ENCODE results near the gene GZMH.

DNA sequence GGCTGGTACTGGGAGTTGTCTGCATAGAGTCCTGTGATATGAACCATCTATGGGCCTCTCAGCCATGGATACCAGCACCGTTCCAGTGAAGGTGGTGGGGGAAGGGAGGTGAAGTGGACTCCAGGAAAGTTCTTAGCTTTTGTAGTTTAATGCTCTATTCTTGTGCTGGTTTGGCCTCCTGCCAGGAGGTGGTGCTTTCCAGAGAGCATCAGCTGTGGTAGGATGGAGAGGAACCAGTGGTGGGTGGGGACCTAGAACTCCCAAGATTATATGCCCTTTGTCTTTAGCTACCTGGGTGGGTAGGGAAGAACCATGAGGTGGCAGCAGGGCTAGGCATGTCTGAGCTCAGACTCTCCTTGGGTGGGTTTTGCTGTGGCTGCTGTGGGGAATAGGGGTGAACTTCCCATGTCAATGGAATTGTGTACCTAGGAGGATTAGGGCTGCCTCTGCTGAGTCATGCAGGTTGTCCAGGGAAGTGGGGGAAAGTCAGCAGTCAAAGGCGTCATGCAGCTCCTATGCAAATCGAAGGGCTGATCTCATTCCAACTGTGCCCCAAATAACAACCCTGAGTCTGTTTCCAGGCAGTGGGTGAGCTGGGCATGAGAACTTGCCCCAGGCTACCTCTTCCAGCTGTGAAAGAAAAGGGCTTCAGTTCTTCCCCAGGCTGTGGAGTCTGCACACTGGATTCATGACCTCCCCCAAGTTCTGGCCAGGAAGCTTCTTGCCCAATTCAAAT is 14.2 kb downstream of the GZMH start:
- TF ChIP-seq, protein P1, sequence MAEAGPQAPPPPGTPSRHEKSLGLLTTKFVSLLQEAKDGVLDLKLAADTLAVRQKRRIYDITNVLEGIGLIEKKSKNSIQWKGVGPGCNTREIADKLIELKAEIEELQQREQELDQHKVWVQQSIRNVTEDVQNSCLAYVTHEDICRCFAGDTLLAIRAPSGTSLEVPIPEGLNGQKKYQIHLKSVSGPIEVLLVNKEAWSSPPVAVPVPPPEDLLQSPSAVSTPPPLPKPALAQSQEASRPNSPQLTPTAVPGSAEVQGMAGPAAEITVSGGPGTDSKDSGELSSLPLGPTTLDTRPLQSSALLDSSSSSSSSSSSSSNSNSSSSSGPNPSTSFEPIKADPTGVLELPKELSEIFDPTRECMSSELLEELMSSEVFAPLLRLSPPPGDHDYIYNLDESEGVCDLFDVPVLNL (CRISPR knock-in tag; IDR thresholded peaks at IDR 0.05; ENCODE audit: borderline replicate concordance, low read depth), result no peak
- TF ChIP-seq, protein P2, sequence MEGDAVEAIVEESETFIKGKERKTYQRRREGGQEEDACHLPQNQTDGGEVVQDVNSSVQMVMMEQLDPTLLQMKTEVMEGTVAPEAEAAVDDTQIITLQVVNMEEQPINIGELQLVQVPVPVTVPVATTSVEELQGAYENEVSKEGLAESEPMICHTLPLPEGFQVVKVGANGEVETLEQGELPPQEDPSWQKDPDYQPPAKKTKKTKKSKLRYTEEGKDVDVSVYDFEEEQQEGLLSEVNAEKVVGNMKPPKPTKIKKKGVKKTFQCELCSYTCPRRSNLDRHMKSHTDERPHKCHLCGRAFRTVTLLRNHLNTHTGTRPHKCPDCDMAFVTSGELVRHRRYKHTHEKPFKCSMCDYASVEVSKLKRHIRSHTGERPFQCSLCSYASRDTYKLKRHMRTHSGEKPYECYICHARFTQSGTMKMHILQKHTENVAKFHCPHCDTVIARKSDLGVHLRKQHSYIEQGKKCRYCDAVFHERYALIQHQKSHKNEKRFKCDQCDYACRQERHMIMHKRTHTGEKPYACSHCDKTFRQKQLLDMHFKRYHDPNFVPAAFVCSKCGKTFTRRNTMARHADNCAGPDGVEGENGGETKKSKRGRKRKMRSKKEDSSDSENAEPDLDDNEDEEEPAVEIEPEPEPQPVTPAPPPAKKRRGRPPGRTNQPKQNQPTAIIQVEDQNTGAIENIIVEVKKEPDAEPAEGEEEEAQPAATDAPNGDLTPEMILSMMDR (IDR thresholded peaks at IDR 0.05), result no peak
- TF ChIP-seq FOXJ3 (CRISPR knock-in tag; IDR thresholded peaks at IDR 0.05; ENCODE audit: borderline replicate concordance) (no peak), ESRRA (CRISPR knock-in tag; IDR thresholded peaks at IDR 0.05; ENCODE audit: borderline replicate concordance) (no peak), FOXK1 (CRISPR knock-in tag; IDR thresholded peaks at IDR 0.05) (no peak)
- TF ChIP-seq, protein P3, sequence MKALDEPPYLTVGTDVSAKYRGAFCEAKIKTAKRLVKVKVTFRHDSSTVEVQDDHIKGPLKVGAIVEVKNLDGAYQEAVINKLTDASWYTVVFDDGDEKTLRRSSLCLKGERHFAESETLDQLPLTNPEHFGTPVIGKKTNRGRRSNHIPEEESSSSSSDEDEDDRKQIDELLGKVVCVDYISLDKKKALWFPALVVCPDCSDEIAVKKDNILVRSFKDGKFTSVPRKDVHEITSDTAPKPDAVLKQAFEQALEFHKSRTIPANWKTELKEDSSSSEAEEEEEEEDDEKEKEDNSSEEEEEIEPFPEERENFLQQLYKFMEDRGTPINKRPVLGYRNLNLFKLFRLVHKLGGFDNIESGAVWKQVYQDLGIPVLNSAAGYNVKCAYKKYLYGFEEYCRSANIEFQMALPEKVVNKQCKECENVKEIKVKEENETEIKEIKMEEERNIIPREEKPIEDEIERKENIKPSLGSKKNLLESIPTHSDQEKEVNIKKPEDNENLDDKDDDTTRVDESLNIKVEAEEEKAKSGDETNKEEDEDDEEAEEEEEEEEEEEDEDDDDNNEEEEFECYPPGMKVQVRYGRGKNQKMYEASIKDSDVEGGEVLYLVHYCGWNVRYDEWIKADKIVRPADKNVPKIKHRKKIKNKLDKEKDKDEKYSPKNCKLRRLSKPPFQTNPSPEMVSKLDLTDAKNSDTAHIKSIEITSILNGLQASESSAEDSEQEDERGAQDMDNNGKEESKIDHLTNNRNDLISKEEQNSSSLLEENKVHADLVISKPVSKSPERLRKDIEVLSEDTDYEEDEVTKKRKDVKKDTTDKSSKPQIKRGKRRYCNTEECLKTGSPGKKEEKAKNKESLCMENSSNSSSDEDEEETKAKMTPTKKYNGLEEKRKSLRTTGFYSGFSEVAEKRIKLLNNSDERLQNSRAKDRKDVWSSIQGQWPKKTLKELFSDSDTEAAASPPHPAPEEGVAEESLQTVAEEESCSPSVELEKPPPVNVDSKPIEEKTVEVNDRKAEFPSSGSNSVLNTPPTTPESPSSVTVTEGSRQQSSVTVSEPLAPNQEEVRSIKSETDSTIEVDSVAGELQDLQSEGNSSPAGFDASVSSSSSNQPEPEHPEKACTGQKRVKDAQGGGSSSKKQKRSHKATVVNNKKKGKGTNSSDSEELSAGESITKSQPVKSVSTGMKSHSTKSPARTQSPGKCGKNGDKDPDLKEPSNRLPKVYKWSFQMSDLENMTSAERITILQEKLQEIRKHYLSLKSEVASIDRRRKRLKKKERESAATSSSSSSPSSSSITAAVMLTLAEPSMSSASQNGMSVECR (CRISPR knock-in tag; IDR thresholded peaks at IDR 0.05; ENCODE audit: borderline replicate concordance), result no peak

All from WTC11 (cell line).